CD4-positive, alpha-beta T cell treated with Interleukin-2 at 100 ng/mL for 4 hours (primary cell): ENCODE results near the gene ARID4A.
"Not testable (repeated sequence)": the region's sequence is repeated elsewhere in the genome, so short reads cannot be mapped to it uniquely, and the experiment has no call there.

ENCODE experiments used
- DNase-seq: peaks from one replicate; pipeline ENCODE4 v3.0.0-alpha.2; 2020; ENCODE audit warnings: low spot score

Gene ARID4A

GRCh38 chr14:58362798-58363412 lies 64.5 kb downstream of the ARID4A start:
- DNase-seq, result peak; percentile 51

DNA sequence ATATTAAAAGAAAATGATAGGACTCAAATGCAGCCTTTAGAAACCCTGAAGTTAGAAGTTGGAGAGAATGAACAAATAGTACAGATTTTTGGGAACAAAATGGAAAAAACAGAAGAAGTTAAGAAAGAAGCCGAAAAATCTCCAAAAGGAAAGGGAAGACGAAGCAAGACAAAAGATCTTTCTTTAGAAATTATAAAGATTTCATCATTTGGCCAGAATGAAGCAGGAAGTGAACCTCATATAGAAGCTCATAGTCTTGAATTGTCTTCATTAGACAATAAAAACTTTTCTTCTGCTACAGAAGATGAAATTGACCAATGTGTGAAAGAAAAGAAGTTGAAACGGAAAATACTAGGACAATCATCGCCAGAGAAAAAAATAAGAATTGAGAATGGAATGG lies 66.0 kb downstream of the ARID4A start:
- no peak for DNase-seq

DNA sequence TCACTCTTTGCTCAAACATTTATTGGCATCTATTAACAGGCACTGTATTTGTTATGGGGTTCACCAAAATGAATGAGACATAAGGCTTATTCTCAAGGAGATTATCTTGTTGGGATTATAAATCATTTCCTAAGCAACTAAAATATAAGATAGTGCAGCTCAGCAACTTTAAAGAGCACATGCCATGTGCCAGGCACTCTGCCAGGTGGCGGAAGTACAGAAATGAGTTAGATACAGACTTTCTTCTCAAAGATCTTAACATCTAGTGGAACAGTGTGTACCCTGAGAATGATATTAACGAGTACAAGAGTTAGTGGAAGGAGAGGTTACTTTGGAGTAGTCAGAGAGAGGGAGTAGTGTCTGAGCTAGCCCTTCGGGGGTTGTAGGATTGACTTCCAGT lies 68.9 kb downstream of the ARID4A start:
- DNase-seq, result no peak

- DNase-seq, result no peak
Observed at GRCh38 chr14:58368956-58369355, 70.6 kb downstream of the ARID4A start.

GRCh38 chr14:58376791-58377190 lies 78.4 kb downstream of the ARID4A start:
- DNase-seq, result no peak

- no peak for DNase-seq
Observed at GRCh38 chr14:58390830-58391229, 92.5 kb downstream of the ARID4A start.

- DNase-seq, result no peak
Observed at GRCh38 chr14:58395562-58395811, 97.1 kb downstream of the ARID4A start.

GRCh38 chr14:58395812-58396788 lies 97.7 kb downstream of the ARID4A start, which contains the start of gene TOMM20L:
Gene TOMM20L, plus strand, starts transcription at chr14:58395930. Its CDS starts 28 bp downstream, at chr14:58395958.
- DNase-seq, result peak; percentile 77

- DNase-seq, result no peak
Observed at GRCh38 chr14:58397156-58397555, 98.8 kb downstream of the ARID4A start.

- DNase-seq, result no peak
Observed at GRCh38 chr14:58398495-58398894, 100.1 kb downstream of the ARID4A start.

DNA sequence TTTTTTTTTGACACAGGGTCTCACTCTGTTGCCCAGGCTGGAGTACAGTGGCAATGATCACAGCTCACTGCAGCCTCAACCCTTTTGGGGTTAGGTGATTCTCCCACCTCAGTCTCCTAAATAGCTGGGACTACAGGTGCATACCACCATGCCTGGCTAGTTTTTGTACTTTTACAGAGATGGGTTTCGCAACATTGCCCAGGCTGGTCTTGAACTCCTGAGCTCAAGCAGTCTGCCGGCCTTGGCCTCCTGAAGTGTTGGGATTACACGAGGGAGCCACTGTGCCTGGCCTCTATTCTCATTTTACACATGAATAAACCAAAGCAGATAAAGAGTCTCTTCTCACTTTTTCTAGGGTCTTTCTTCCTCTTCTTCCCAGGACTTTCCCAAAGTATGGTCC lies 100.5 kb downstream of the ARID4A start:
- DNase-seq, result no peak

GRCh38 chr14:58401587-58401986 lies 103.2 kb downstream of the ARID4A start:
- peak; percentile 9 for DNase-seq

- DNase-seq, result no peak
Observed at GRCh38 chr14:58408681-58409215, 110.4 kb downstream of the ARID4A start.

DNA sequence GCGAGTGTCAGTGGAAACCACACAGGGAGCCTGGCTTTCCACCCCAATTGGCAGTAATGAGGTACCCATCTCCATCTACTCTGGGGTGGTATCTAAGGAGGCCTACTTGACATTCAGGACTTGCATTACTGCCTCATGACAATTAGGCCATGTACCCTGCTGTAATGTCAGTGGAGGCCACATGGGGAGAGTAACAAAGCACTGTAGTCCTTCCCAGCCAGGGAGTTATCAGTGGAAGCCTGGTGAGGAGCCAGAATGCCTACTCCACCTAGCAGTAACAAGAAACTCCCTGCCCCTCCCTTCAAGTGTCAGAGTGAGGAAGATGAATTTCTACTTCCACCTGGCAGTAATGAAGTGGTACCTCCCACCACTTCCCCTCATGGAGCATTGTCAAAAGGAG lies 116.5 kb downstream of the ARID4A start:
- DNase-seq, result no peak

DNA sequence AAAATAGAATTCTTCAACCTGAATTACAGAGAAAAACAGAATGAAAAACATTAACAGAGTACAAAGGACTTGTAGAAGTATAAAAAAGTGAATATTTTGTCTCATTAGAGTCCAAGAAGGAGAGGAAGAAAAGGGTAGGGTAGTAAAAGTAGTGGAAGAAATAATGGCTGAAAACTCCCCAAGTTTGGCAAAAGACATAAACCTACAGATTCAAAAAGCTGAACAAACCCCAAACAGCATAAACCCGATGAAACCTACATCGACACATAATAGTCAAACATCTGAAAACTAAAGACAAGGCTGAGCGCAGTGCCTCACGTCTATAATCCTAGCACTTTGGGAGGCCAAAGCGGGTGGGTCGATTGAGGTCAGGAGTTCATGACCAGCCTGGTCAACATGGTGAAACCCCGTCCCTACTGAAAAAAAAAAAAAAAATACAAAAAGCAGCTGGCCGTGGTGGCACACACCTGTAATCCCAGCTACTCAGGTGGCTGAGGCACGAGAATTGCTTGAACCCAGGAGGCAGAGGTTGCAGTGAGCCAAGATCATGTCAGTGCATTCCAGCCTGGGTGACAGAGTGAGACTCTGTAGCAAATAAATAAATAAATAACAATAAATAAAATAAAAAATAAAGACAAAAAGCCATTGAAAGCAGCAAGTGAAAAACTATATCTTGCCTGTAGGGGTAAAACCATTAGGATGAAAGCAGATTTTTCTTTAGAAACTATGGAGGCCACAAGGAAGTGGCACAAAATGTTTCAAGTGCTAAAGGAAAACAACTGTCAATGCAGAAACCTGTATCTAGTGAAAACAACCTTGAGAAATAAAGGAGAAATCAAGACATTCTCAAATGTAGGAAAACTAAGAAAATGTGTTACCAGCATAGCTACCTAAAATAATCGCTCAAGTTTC lies 117.5 kb downstream of the ARID4A start:
- DNase-seq, result no peak

DNA sequence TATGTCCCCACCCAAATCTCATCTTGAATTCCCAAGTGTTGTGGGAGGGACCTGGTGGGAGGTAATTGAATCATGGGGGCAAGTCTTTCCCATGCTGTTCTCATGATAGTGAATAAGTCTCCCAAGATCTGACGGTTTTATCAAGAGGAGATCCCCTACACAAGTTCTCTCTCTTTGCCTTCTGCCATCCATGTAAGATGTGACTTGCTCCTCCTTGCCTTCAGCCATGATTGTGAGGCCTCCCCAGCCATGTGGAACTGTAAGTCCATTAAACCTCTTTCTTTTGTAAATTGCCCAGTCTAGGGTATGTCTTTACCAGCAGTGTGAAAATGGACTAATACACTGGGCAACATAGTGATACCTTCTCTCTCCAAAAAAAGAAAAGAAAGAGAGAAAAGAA lies 118.6 kb downstream of the ARID4A start:
- DNase-seq, result not testable (repeated sequence)
